Mesenchymal stem cell (in vitro differentiated cells and primary cell): Measurements from ENCODE around the gene DEDD.

Experiments used
- DNase-seq: peaks from one replicate; pipeline ENCODE4 v3.0.0-alpha.2; 2013
- H2AFZ ChIP-seq: one replicate; pipeline ENCODE4 v1.6.1; 2013; ENCODE audit warnings: low read depth, mild to moderate bottlenecking, control low read depth, inconsistent platforms, low read length, moderate library complexity
- H2AK5ac ChIP-seq: 2 replicates; pipeline ENCODE4 v1.6.1; 2013; ENCODE audit warnings: low read length, moderate library complexity, mild to moderate bottlenecking, inconsistent platforms; ENCODE audit not compliant: severe bottlenecking
- H2BK120ac ChIP-seq: one replicate; pipeline ENCODE4 v1.6.1; 2013; ENCODE audit warnings: low read depth, mild to moderate bottlenecking, inconsistent platforms, low read length, moderate library complexity
- H2BK12ac ChIP-seq, 2 experiments: one replicate each; pipeline ENCODE4 v1.6.1; 2013; ENCODE audit warnings: inconsistent platforms in 2 of 2, low read length in 2 of 2, mild to moderate bottlenecking in 2 of 2, moderate library complexity in 2 of 2, control low read depth in 1 of 2
- H2BK15ac ChIP-seq: one replicate; pipeline ENCODE4 v1.6.1; 2013; ENCODE audit warnings: mild to moderate bottlenecking, low read depth, inconsistent platforms; ENCODE audit not compliant: poor library complexity, severe bottlenecking
- H2BK5ac ChIP-seq: 2 replicates; pipeline ENCODE4 v1.6.1; 2013; ENCODE audit warnings: low read depth, mild to moderate bottlenecking, low read length, control low read depth, inconsistent platforms; ENCODE audit not compliant: poor library complexity, severe bottlenecking
- H3K14ac ChIP-seq, 2 experiments: one replicate each; pipeline ENCODE4 v1.6.1; 2013; ENCODE audit warnings: inconsistent platforms in 2 of 2, low read length in 2 of 2, control low read depth in 1 of 2, mild to moderate bottlenecking in 1 of 2, moderate library complexity in 1 of 2
- H3K18ac ChIP-seq, 2 experiments: one replicate each; pipeline ENCODE4 v1.6.1; 2013; ENCODE audit warnings: inconsistent platforms in 2 of 2, low read length in 2 of 2, control low read depth in 1 of 2, low read depth in 1 of 2, mild to moderate bottlenecking in 1 of 2
- H3K23ac ChIP-seq, 2 experiments: one replicate each; pipeline ENCODE4 v1.6.1; 2013; ENCODE audit warnings: inconsistent platforms in 2 of 2, low read length in 2 of 2, mild to moderate bottlenecking in 2 of 2, moderate library complexity in 2 of 2, control low read depth in 1 of 2
- H3K27ac ChIP-seq: 2 replicates; pipeline ENCODE4 v1.5.1; 2013; ENCODE audit warnings: mild to moderate bottlenecking, moderate library complexity, low read length, control low read depth, inconsistent platforms; ENCODE audit not compliant: poor library complexity, severe bottlenecking
- H3K27me3 ChIP-seq, 2 experiments: 2 replicates each; pipeline versions ENCODE4 v1.6.1 to v1.7.0; 2013; ENCODE audit warnings: low read length in 2 of 2, mild to moderate bottlenecking in 2 of 2, moderate library complexity in 2 of 2, control low read depth in 1 of 2, inconsistent platforms in 1 of 2; ENCODE audit not compliant: control insufficient read depth in 1 of 2, insufficient read depth in 1 of 2
- H3K36me3 ChIP-seq, 2 experiments: 2 replicates each; pipeline versions ENCODE4 v1.6.1 to v1.7.0; 2013; ENCODE audit warnings: low read length in 2 of 2, control low read depth in 1 of 2, inconsistent platforms in 1 of 2, low read depth in 1 of 2, mild to moderate bottlenecking in 1 of 2; ENCODE audit not compliant: insufficient read depth in 2 of 2, control insufficient read depth in 1 of 2
- H3K4ac ChIP-seq, 2 experiments: one replicate each; pipeline ENCODE4 v1.6.1; 2013; ENCODE audit warnings: inconsistent platforms in 2 of 2, low read length in 2 of 2, mild to moderate bottlenecking in 2 of 2, moderate library complexity in 2 of 2, control low read depth in 1 of 2, low read depth in 1 of 2
- H3K4me1 ChIP-seq: 2 replicates; pipeline ENCODE4 v1.6.1; 2013; ENCODE audit warnings: low read depth, low read length, control low read depth; ENCODE audit not compliant: control insufficient read depth, insufficient read depth
- H3K4me2 ChIP-seq: 2 replicates; pipeline ENCODE4 v1.6.1; 2013; ENCODE audit warnings: low read length, mild to moderate bottlenecking, inconsistent platforms; ENCODE audit not compliant: poor library complexity, severe bottlenecking
- H3K4me3 ChIP-seq, 2 experiments: 2 replicates each; pipeline versions ENCODE4 v1.5.1 to v1.7.0; 2013; ENCODE audit warnings: low read length in 2 of 2, mild to moderate bottlenecking in 2 of 2, control low read depth in 1 of 2, low read depth in 1 of 2; ENCODE audit not compliant: insufficient read depth in 1 of 2
- H3K79me1 ChIP-seq: replicated peaks from 2 replicates; pipeline ENCODE4 v1.6.1; 2013; ENCODE audit warnings: mild to moderate bottlenecking, control low read depth, low read length, inconsistent platforms; ENCODE audit not compliant: poor library complexity, severe bottlenecking
- H3K9ac ChIP-seq: 2 replicates; pipeline ENCODE4 v1.7.0; 2013; ENCODE audit warnings: mild to moderate bottlenecking, low read length, moderate library complexity
- H3K9me3 ChIP-seq: 2 replicates; pipeline ENCODE4 v1.7.0; 2013; ENCODE audit warnings: mild to moderate bottlenecking, low read length; ENCODE audit not compliant: control insufficient read depth
- H4K8ac ChIP-seq: one replicate; pipeline ENCODE4 v1.6.1; 2013; ENCODE audit warnings: inconsistent platforms, mild to moderate bottlenecking, low read length, moderate library complexity
- H4K91ac ChIP-seq: one replicate; pipeline ENCODE4 v1.6.1; 2013; ENCODE audit warnings: mild to moderate bottlenecking, low read length, inconsistent platforms
- WGBS: methylation state at CpG from one replicate; pipeline ENCODE4 v1.1.7; 2013; ENCODE audit warnings: mixed read lengths; 5-methylcytosine and 5-hydroxymethylcytosine counted together

DEDD gene

GRCh38 chr1:161140755-161141400, 8.4 kb upstream of the DEDD start:
- no peak overlapping the region for H3K18ac ChIP-seq
- H2BK120ac ChIP-seq, result no peak overlapping the region
- no peak overlapping the region for H3K4me2 ChIP-seq
- peaks cover 24% of the 10 kb centered on the region for H3K79me1 ChIP-seq
- no peak for DNase-seq
- H3K9me3 ChIP-seq, result no peaks in the 10 kb centered on the region
- no peaks in the 10 kb centered on the region for H3K4me1 ChIP-seq
- no peak overlapping the region for H3K27ac ChIP-seq
- H3K36me3 ChIP-seq, result no peaks in the 10 kb centered on the region
- no peak overlapping the region for H4K91ac ChIP-seq
- H3K23ac ChIP-seq, result no peak overlapping the region
- H2BK5ac ChIP-seq, result no peak overlapping the region
- H3K4me3 ChIP-seq, result no peak overlapping the region
- no peak overlapping the region for H2BK12ac ChIP-seq
- no peak overlapping the region for H2AFZ ChIP-seq
- no peak overlapping the region for H2AK5ac ChIP-seq
- no peak overlapping the region for H3K4ac ChIP-seq
- no peak overlapping the region for H2BK15ac ChIP-seq
- H3K27me3 ChIP-seq, result no peaks in the 10 kb centered on the region
- H3K9ac ChIP-seq, result no peak overlapping the region
- 96% methylated on average over 29 of the region's 29 CpGs for WGBS
- no peak overlapping the region for H3K14ac ChIP-seq
- no peak overlapping the region for H4K8ac ChIP-seq

GRCh38 chr1:161139766-161140165, 7.3 kb upstream of the DEDD start:
- H3K14ac ChIP-seq, result no peak overlapping the region
- no peak overlapping the region for H3K9ac ChIP-seq
- H2BK15ac ChIP-seq, result no peak overlapping the region
- H3K36me3 ChIP-seq, result peaks cover 0 to 1% of the 10 kb centered on the region in 2 experiments
- WGBS, result no CpG with 5 or more reads among the region's 1 CpG
- H3K18ac ChIP-seq, result no peak overlapping the region
- no peaks in the 10 kb centered on the region for H3K9me3 ChIP-seq
- H2AK5ac ChIP-seq, result no peak overlapping the region
- H3K23ac ChIP-seq, result no peak overlapping the region
- H3K4me3 ChIP-seq, result no peak overlapping the region
- no peaks in the 10 kb centered on the region for H3K27me3 ChIP-seq
- H4K91ac ChIP-seq, result no peak overlapping the region
- no peak overlapping the region for H2BK12ac ChIP-seq
- H2BK120ac ChIP-seq, result no peak overlapping the region
- H3K27ac ChIP-seq, result no peak overlapping the region
- no peak overlapping the region for H2BK5ac ChIP-seq
- no peak overlapping the region for H4K8ac ChIP-seq
- peaks cover 29% of the 10 kb centered on the region for H3K79me1 ChIP-seq
- no peaks in the 10 kb centered on the region for H3K4me1 ChIP-seq
- DNase-seq, result peak; percentile 70
- H3K4ac ChIP-seq, result no peak overlapping the region
- H3K4me2 ChIP-seq, result no peak overlapping the region
- H2AFZ ChIP-seq, result no peak overlapping the region

- Histone ChIP-seq H3K79me1 (peaks cover 30% of the 10 kb centered on the region), H2AFZ (no peak overlapping the region), H3K4me1 (peaks cover 7% of the 10 kb centered on the region), H3K27me3 (no peaks in the 10 kb centered on the region), H2BK12ac (no peak overlapping the region), H3K27ac (no peak overlapping the region), H3K14ac (no peak overlapping the region), H3K23ac (no peak overlapping the region), H2BK5ac (no peak overlapping the region), H3K36me3 (peaks cover 0 to 4% of the 10 kb centered on the region in 2 experiments), H3K4ac (no peak overlapping the region), H2BK15ac (no peak overlapping the region), H3K4me2 (no peak overlapping the region), H2AK5ac (no peak overlapping the region), H3K9me3 (no peaks in the 10 kb centered on the region), H3K9ac (no peak overlapping the region), H2BK120ac (no peak overlapping the region), H4K8ac (no peak overlapping the region), H3K18ac (no peak overlapping the region), H4K91ac (no peak overlapping the region), H3K4me3 (no peak overlapping the region)
- 100% methylated on average over 1 of the region's 1 CpG for WGBS
- no peak for DNase-seq
These were observed 6.0 kb upstream of the DEDD start for GRCh38 chr1:161138431-161138830.

- 90% methylated on average over 3 of the region's 3 CpGs for WGBS
These were observed 5.4 kb upstream of the DEDD start for GRCh38 chr1:161137881-161138280.

More at GRCh38 chr1:161137881-161138280, 5.4 kb upstream of the DEDD start:
- H3K4me2 ChIP-seq, result no peak overlapping the region
- peaks cover 0 to 4% of the 10 kb centered on the region in 2 experiments for H3K36me3 ChIP-seq
- H3K4me3 ChIP-seq, result no peak overlapping the region
- peaks cover 7% of the 10 kb centered on the region for H3K4me1 ChIP-seq
- H3K27me3 ChIP-seq, result no peaks in the 10 kb centered on the region
- no peak overlapping the region for H3K23ac ChIP-seq
- H3K79me1 ChIP-seq, result peaks cover 30% of the 10 kb centered on the region
- H3K27ac ChIP-seq, result no peak overlapping the region
- H2BK5ac ChIP-seq, result no peak overlapping the region
- H2BK12ac ChIP-seq, result no peak overlapping the region
- no peaks in the 10 kb centered on the region for H3K9me3 ChIP-seq
- H3K14ac ChIP-seq, result no peak overlapping the region
- H3K18ac ChIP-seq, result no peak overlapping the region
- H2AFZ ChIP-seq, result no peak overlapping the region
- DNase-seq, result no peak
- H4K8ac ChIP-seq, result no peak overlapping the region
- H4K91ac ChIP-seq, result no peak overlapping the region
- H2BK120ac ChIP-seq, result no peak overlapping the region
- H3K4ac ChIP-seq, result no peak overlapping the region
- no peak overlapping the region for H3K9ac ChIP-seq
- H2BK15ac ChIP-seq, result no peak overlapping the region
- no peak overlapping the region for H2AK5ac ChIP-seq
